NCI-H524 (cell line): ENCODE results near the gene PLK4.
A peak's percentile ranks its signal among the peaks of the same experiment; 100 is the strongest.
"Not testable (repeated sequence)": the region's sequence is repeated elsewhere in the genome, so short reads cannot be mapped to it uniquely, and the experiment has no call there.

Experiments
- DNase-seq, 2 experiments: peaks; one replicate each; lab custom pipeline; 2025; lab: John Stamatoyannopoulos, UW

PLK4 gene

DNA sequence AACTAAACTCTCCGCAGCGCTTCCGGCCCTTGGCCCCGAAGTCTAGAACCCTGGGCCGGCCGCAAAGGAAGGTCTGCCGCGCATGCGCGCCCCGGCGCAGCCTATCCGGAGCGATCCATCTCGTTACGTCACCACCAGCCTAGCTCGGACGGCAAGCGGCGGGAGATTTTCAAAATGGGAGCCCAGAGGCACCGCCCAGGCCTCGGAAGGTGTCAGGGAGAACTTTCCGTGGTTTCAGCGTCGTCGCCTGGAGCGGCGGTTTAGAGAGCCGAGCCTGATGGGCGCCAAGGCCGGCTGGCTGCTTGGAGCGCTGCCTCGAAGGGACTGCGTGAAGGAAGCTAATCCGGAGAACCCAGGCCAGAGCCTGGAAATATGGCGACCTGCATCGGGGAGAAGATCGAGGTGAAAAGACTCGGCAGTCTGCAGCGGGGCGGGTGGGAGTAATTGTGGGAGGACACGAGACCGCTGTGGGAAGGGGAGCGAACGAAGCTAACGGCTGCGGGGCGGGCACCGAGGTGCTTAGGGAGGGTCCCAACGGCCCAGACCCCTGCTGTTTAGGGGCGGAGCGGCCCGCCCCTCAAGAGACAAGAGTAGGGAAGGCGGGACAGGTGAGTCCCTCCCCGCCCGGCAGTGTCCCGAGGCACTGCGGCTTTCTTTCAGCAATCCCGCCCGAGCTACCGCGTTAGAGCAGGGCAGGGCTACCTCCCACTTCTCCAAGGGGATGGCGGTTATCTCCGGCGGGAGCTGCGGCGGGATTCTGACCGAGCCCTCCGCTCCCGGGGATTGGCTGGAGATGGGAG, at the start of gene PLK4:
Gene PLK4 (plus strand): TSS at position 131 of the 800 bp plus-strand sequence. CDS start 242 bp downstream, at position 373.
- peak; percentile 82 to 89 for DNase-seq

GRCh38 chr4:127832585-127832984, 48.1 kb upstream of the PLK4 start:
- DNase-seq: no peak

DNA sequence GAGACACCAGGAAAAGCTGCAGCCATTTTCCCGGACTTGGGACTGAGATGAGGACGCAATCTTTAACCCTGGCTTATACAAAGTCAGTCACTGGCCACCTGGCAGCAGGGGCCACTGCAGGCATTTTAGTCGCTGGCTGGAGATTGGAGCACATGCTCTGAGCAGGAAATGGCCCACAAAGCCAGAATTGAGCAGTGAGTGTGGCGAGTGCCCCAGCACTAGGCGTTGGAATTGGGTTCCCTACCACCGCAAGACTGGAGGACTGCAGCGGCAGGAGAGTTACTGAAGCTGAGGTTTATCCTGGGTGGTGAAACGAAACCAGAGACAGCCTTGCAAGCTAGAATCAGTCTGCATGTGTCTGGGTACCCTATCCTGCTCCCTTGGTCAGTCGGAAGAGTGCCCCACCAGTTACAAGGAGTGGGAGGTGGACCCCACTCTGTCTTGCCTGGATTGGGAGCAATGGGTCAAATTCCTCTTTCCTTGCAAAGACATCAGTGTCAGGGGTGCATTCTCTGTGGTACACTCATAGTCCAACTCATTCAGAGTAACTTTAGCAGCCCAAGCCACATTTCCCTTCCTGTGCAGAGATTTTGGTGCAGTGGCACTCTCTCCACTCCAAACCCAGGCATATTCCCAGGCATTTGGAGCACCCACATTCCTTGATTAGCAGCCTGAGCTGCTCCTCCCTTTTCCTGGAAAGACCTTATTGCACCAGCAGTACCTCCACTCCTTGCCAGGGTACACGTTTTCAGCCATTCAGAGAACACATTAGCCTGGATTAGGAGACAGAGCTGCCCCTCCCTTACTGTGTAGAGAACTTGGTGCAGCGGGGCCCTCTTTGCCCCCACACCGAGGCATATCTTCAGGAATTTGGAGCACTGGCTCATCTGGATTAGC, 36.7 kb upstream of the PLK4 start:
- no peak for DNase-seq

- no peak for DNase-seq
These were observed 36.0 kb upstream of the PLK4 start for GRCh38 chr4:127844601-127845116.

DNA sequence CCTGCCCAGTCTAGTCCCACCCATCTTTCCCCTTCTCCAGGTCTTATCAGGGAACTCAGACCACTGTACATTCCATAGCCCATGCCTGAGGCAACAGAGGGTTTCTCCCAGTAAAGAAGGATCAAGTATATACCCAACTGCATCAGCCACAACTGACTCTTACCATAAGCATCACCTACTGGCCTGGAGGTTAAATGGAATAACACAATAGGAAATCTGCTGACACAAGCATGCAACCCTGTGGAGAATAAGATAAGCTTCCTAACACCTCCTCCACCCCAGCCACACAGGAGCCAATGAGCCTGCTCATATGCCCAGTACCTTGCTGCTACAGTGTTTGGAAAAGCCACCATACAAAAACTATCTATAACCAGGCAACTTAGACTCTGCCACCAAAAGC, 34.6 kb upstream of the PLK4 start:
- DNase-seq: no peak

- no peak for DNase-seq
These were observed 33.9 kb upstream of the PLK4 start for GRCh38 chr4:127846765-127847164.

GRCh38 chr4:127849505-127850234, 31.0 kb upstream of the PLK4 start:
- DNase-seq: no peak

GRCh38 chr4:127852661-127853060, 28.0 kb upstream of the PLK4 start:
- DNase-seq: no peak

- no peak for DNase-seq
These were observed 24.4 kb upstream of the PLK4 start for GRCh38 chr4:127856196-127856812.

GRCh38 chr4:127856813-127857447, 23.8 kb upstream of the PLK4 start:
- no peak for DNase-seq

- DNase-seq: no peak
These were observed 23.1 kb upstream of the PLK4 start for GRCh38 chr4:127857641-127858040.

GRCh38 chr4:127868196-127868595, 12.5 kb upstream of the PLK4 start:
- no peak for DNase-seq

DNA sequence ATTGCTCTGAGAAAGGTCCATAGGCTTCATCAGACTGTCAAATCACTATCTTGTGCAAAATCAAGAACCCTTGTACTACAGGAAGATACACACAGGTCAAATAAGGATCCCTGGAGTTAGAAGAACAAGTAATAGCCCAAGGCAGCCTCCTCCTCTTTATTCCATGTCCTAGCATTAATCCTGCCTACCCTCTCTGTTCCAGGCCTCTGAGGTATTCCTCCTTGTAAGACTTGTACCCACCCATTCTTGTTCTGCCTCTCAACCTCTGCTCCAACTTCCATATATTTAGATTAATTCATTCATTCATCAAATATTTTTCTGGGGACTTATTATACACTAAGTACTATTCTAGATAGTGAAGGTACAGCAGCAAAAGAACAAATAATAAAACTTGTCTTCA, 10.4 kb upstream of the PLK4 start:
- DNase-seq: no peak

- no peak for DNase-seq
These were observed 10.0 kb upstream of the PLK4 start for GRCh38 chr4:127870688-127871087.

GRCh38 chr4:127875791-127876190, 4.9 kb upstream of the PLK4 start:
- no peak for DNase-seq

DNA sequence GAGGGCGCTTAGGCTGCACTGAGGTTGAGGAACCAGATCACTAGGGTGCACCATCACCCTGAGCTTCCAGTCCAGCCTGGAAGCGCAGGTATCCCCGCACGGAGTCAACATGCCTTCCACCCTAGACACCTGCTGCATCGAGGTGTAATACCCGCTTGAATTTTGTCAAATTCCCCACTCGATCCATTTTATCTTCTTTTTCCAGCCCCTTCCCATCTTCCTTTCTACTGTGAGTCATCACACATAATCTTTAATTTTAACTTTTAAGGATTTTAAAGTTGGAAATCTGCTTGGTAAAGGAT, 821 bp downstream of the PLK4 start:
- DNase-seq: no peak

DNA sequence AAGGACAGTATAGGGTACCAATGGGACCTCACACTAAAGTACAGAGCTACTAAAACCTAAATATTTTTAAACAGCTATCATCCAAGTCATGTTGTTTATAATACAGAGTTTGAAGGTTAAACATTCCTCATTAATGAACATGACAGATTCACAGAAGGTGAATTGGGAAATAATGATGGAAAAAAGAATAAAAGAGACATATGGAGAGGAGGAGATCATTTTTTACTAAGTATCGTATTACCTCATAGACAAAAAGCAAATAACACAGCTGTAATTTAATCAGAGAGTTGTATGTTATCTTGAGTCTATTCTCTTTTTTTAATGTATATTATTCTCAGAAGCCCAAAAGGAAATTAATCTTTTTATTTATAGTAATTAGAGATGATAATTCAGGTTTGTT, 7.9 kb downstream of the PLK4 start:
- peak; percentile 3 to 57 for DNase-seq

DNA sequence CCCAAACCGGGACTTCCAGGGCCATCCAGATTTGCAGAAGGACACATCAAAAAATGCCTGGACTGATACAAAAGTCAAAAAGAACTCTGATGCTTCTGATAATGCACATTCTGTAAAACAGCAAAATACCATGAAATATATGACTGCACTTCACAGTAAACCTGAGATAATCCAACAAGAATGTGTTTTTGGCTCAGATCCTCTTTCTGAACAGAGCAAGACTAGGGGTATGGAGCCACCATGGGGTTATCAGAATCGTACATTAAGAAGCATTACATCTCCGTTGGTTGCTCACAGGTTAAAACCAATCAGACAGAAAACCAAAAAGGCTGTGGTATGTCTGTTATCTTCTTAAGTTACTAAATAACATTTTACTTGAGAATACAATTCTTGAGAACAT, 9.2 kb downstream of the PLK4 start:
- peak in 1 of 2 experiments; percentile 41 for DNase-seq

DNA sequence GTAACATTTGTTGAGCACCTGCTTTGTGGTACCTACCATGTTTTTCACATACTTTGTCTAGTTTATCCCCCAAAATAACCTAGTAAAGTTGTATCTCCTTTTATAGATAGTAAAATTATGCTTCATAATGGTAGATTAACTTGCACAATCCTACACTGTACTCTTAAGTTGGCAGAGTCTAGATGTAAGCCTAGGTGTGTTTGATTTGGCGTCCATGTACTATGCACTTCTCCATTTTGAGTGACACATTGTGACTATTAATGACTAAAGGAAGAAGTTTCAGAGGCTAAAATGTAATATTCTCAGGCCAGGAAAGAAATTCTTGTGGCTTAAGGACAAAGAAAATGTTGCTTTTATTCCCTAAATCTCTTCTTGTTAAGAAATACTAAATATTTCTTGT, 15.4 kb downstream of the PLK4 start:
- no peak for DNase-seq

DNA sequence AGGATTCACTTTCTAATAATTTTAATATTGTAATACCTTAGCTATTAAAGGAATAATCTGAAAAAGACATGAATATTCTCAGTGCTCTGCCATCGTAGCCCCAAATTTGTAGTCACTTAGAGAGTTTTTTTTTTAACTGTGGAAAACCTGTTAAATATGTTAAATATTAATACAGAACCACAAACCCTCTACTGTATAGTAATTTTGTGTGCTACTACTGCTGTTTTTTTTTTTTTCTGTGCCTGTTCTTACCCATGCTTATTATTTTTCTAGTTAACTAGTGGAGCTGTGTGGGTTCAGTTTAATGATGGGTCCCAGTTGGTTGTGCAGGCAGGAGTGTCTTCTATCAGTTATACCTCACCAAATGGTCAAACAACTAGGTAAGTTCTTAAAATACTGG, 15.8 kb downstream of the PLK4 start:
- DNase-seq: no peak

DNA sequence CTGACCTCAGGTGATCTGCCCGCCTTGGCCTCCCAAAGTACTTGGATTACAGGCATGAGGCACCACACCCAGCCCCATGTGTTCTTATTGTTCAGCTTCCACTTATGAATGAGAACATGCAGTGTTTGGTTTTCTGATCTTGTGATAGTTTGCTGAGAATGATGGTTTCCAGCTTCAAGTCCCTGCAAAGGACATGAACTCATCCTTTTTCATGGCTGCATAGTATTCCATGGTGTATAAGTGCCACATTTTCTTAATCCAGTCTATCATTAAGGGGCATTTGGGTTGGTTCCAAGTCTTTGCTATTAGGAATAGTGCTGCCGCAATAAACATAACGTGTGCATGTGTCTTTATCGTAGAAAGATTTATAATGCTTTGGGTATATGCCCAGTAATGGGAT, 19.0 kb downstream of the PLK4 start:
- DNase-seq: not testable (repeated sequence)
